GM21381 (cell line): ENCODE results near the gene OR4D6.
A peak's percentile ranks its signal among the peaks of the same experiment; 100 is the strongest.
"Not testable (repeated sequence)": the region's sequence is repeated elsewhere in the genome, so short reads cannot be mapped to it uniquely, and the experiment has no call there.

Experiments used
- ATAC-seq: cut with Tn5 transposase; IDR thresholded peaks from one replicate; pipeline ENCODE4 v1.9.1; 2021; ENCODE audit warnings: mild to moderate bottlenecking, moderate library complexity; ENCODE audit not compliant: unreplicated experiment

The OR4D6 gene

GRCh38 chr11:59456661-59457060 lies at the start of gene OR4D6:
Gene OR4D6, plus strand, starts transcription at chr11:59456961. Its CDS starts 0 bp downstream, at chr11:59456961.
- ATAC-seq: no peak

- ATAC-seq: no peak
These were observed 43.1 kb upstream of the OR4D6 start for GRCh38 chr11:59413646-59414045.

- ATAC-seq: no peak
These were observed 41.6 kb upstream of the OR4D6 start for GRCh38 chr11:59415111-59415510.

GRCh38 chr11:59416613-59417012 lies 40.1 kb upstream of the OR4D6 start:
- ATAC-seq: no peak

GRCh38 chr11:59417023-59417422 lies 39.7 kb upstream of the OR4D6 start:
- no peak for ATAC-seq

- ATAC-seq: no peak
These were observed 38.6 kb upstream of the OR4D6 start for GRCh38 chr11:59418156-59418555.

GRCh38 chr11:59423835-59424234 lies 32.9 kb upstream of the OR4D6 start:
- no peak for ATAC-seq

- ATAC-seq: no peak
These were observed 31.6 kb upstream of the OR4D6 start for GRCh38 chr11:59425131-59425530.

- no peak for ATAC-seq
These were observed 30.2 kb upstream of the OR4D6 start, which contains the start of gene OR5A2 for GRCh38 chr11:59426361-59427067. Gene OR5A2, minus strand, starts transcription at chr11:59426413. Its CDS starts 3,460 bp downstream, at chr11:59422953.

GRCh38 chr11:59427068-59427382 lies 29.7 kb upstream of the OR4D6 start:
- ATAC-seq: no peak

- ATAC-seq: peak; percentile 70
These were observed 26.7 kb upstream of the OR4D6 start for GRCh38 chr11:59429924-59430516.

GRCh38 chr11:59436169-59436568 lies 20.6 kb upstream of the OR4D6 start, which contains the start of gene OR5A1:
Gene OR5A1, plus strand, starts transcription at chr11:59436469. Its CDS starts 6,700 bp downstream, at chr11:59443169.
- no peak for ATAC-seq

GRCh38 chr11:59437770-59438169 lies 19.0 kb upstream of the OR4D6 start:
- ATAC-seq: no peak

- not testable (repeated sequence) for ATAC-seq
These were observed 11.1 kb upstream of the OR4D6 start for GRCh38 chr11:59445624-59446023.

- ATAC-seq: no peak
These were observed 8.3 kb upstream of the OR4D6 start for GRCh38 chr11:59448484-59448883.

GRCh38 chr11:59459916-59460315 lies 3.2 kb downstream of the OR4D6 start:
- no peak for ATAC-seq

GRCh38 chr11:59463190-59463641 lies 6.5 kb downstream of the OR4D6 start:
- no peak for ATAC-seq

- ATAC-seq: no peak
These were observed 16.3 kb downstream of the OR4D6 start, which contains the start of gene OR4D10 for GRCh38 chr11:59473015-59473414. Gene OR4D10, plus strand, starts transcription at chr11:59473315. Its CDS starts 4,115 bp downstream, at chr11:59477430.

- no peak for ATAC-seq
These were observed 18.4 kb downstream of the OR4D6 start for GRCh38 chr11:59475176-59475575.

- ATAC-seq: no peak
These were observed 23.1 kb downstream of the OR4D6 start for GRCh38 chr11:59479906-59480305.

GRCh38 chr11:59480359-59480758 lies 23.6 kb downstream of the OR4D6 start:
- ATAC-seq: no peak

- no peak for ATAC-seq
These were observed 45.2 kb downstream of the OR4D6 start for GRCh38 chr11:59501931-59502330.
